Right renal cortex interstitium (tissue), 3 donors: ENCODE data around the gene SPRYD4. TPM values are rescaled to one million over a fixed set of nuclear protein-coding genes. Genes with fewer than 3 reads are reported as not detected.
"Not testable (repeated sequence)": the region's sequence is repeated elsewhere in the genome, so short reads cannot be mapped to it uniquely, and the experiment has no call there.

Source experiments
- DNase-seq, 3 donors: peaks; one replicate each; pipeline ENCODE4 v3.0.0-alpha.2; 2013; ENCODE audit warnings: low read depth in 3 of 3, low spot score in 2 of 3
- polyA plus RNA-seq, 3 donors: library from polyadenylated mRNA; unstranded; fragments of 120-200 nt; gene quantifications; one replicate each; pipeline ENCODE4 v1.2.1, GENCODE V29; 2013; ENCODE audit not compliant: insufficient read length in 3 of 3

SPRYD4 gene
- polyA plus RNA-seq, 3 donors, result 3.9 to 4.2 (median 4.1) TPM

- DNase-seq, result no peak
Measured at GRCh38 chr12:56476143-56476542, 7.8 kb downstream of the SPRYD4 start.

DNA sequence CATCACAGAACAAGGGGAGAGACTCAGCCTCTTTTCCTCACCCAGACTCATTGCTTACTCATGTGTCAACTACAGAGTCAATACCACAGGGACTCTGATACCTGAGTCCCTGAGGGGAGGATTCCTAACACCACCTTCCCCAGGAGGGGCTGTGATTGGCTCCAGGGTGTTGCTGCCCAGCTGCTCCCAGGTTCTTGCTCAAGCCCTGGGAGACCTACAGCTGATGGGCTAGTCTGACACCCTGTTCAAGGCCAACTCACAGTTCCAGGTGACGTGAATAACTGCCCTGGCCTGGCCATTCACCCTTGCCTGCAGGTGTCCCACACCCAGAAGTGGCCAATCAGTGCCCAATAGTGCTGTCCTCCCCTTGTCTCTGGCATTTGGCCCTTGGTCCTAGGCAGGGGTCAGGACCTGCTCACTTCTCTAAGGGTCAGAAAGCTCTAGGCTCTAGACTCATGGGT, 8.6 kb downstream of the SPRYD4 start:
- DNase-seq, result no peak

- DNase-seq, result no peak
Measured at GRCh38 chr12:56477521-56478225, 9.3 kb downstream of the SPRYD4 start.

GRCh38 chr12:56479625-56480024, 11.2 kb downstream of the SPRYD4 start:
- no peak for DNase-seq

- DNase-seq, result no peak
Measured at GRCh38 chr12:56484566-56484965, 16.2 kb downstream of the SPRYD4 start.

DNA sequence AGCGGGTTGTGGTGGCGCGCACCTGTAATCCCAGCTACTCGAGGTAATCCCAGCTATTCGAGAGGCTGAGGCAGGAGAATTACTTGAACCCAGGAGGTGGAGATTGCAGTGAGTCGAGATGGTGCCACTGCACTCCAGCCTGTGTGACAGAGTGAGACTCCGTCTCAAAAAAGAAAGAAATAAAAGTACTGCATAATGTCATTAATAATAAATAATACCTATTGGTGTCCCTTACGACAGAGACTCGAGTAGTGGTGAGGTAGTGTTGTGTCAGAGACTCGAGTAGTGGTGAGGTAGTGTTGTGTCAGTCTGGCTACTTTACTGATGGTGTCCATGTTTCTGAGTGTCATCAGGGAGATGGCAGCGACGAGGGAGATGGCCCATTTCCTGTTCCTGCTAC, 18.3 kb downstream of the SPRYD4 start:
- no peak for DNase-seq

DNA sequence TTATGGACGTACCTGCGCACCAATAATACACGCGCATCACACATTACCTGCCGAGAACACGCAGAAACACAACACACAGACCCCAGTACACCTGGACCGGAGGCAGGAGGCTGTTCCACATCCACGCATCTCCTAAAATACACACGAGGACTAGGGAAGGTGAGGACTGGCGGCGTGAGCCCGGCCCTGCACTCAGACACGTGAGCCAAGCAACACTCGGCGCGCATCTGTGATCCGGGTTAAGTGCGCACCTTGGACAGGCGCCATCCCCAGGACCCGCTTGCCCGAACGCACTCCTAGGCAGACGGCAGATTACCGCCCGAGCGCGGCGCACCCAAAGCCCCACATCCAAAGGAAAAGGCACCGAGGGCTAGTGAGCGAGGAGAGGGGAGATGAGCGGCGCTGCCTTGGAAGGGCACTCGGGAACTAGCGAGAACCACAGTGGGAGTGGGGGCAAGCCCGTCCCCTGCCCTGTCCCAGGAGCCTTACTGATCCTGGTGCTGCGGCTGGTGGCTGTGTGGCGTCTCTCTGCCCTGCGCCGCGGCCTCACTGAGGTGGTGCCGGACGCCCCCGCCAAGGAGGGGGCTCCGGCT, 19.2 kb downstream of the SPRYD4 start:
- peak in 2 of 3 donors; percentile 21 to 26 for DNase-seq

- peak; percentile 20 to 68 (median 53) for DNase-seq
Measured at GRCh38 chr12:56488041-56488955, 19.9 kb downstream of the SPRYD4 start, which contains the start of gene GLS2. Gene GLS2, minus strand, starts transcription at chr12:56488161. Its CDS starts 43 bp downstream, at chr12:56488118.

DNA sequence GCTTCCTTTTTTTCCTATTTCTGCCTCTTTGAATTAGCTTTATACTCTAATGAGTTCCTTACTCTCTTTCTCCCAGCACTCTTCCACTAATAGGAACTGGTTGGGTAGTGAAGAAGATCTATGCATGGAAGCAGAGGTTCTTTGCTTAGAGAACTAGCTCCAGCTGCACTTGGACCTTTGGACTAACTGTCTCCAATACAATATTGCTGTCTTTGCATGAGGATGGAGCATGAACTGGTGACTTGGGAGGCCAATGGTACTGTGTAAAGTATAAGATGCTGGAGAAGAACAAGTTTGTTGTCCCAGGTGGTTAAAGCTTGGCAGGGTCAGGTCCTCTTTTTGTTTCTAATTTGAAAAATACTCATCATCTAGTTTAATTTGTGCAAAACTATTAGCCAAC, 22.0 kb downstream of the SPRYD4 start:
- no peak for DNase-seq

DNA sequence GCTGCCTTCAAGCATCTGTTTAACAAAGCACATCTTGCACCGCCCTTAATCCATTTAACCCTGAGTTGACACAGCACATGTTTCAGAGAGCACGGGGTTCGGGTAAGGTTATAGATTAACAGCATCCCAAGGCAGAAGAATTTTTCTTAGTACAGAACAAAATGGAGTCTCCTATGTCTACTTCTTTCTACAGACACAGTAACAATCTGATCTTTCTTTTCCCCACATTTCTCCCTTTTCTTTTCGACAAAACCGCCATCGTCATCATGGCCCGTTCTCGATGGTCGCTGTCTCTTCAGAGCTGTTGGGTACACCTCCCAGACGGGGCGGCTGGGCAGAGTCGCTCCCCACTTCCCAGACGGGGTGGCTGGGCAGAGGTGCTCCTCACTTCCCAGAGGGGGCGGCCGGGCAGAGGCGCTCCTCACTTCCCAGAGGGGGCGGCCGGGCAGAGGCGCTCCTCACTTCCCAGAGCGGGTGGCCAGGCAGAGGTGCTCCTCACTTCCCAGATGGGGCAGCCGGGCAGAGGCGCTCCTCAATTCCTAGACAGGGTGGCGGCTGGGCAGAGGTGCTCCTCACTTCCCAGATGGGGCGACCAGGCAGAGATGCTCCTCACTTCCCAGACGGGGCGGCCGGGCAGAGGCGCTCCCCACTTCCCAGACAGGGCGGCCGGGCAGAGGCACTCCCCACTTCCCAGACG, 25.2 kb downstream of the SPRYD4 start:
- DNase-seq, result not testable (repeated sequence)

GRCh38 chr12:56494106-56494415, 25.7 kb downstream of the SPRYD4 start:
- DNase-seq, result not testable (repeated sequence)

- DNase-seq, result not testable (repeated sequence)
Measured at GRCh38 chr12:56494481-56494880, 26.1 kb downstream of the SPRYD4 start.

- DNase-seq, result not testable (repeated sequence)
Measured at GRCh38 chr12:56496704-56497103, 28.3 kb downstream of the SPRYD4 start.

DNA sequence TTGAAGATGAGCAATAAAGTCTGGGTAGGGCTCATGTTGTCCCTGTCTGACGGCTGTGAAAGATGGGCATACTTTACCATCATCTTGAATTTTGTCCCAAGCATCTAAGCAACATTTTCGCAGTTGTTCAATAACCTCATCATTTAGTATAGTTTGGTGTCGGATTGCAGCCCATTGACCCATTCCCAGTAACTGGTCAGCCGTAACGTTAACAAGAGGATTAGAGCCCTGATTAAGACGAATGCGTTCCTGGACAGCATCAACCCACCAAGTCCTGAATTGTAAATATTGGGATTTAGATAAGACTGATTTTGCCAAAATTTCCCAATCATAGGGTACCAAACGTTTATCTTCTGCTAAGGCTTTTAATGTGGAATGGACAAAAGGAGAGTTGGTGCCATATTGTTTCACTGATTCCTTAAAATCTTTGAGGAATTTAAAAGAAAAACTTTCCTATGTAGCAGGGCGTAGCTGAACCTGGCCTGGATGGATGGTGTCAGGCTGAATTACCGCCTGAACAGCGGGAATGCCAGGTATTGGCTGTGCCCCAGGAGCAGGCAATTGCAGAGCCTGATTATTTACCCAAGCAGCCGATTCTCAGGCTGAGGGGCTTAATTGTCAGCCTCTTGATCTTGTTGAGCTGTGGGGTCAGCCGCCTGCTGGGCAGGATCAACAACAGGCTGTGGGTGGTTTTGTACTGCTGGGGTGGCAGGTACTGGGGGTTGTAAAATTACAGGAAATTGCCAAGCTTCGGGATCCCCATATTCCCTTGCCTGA, 29.9 kb downstream of the SPRYD4 start:
- DNase-seq, result not testable (repeated sequence)

- DNase-seq, result not testable (repeated sequence)
Measured at GRCh38 chr12:56499452-56499851, 31.1 kb downstream of the SPRYD4 start.

DNA sequence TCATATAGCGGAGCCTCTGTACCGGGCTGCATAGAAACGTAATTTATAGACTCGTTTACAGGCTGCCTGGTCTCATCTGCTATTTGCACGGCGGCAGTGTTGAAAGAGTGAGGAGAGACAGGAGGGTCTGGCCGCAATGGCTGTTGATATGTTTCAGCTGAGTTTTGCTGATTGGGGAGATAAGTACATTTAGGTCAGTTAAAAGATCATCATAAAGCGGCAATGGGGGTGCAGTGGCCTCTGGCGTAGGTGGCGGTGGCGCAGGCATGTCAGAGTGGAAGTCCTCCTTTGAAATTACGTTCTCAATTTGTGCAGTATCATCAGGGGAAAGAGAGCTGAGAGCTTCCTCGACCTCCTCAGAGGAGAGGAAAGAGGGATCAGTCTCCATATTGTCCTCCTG, 31.5 kb downstream of the SPRYD4 start:
- not testable (repeated sequence) for DNase-seq

DNA sequence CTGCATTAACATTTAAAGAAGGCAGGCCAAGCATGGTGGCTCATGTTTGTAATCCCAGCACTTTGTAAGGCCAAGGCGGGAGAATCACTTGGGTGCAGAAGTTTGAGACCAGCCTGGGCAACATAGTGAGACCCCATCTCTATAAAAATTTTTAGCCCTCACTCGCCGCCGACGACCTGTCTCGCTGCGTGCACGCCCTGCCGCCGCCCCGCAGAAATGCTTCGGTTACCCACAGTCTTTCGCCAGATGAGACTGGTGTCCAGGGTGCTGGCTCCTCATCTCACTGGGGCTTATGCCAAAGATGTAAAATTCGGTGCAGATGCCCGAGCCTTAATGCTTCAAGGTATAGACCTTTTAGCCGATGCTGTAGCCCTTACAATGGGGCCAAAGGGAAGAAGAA, 42.4 kb downstream of the SPRYD4 start:
- no peak for DNase-seq

- not testable (repeated sequence) for DNase-seq
Measured at GRCh38 chr12:56514014-56514318, 45.6 kb downstream of the SPRYD4 start.

DNA sequence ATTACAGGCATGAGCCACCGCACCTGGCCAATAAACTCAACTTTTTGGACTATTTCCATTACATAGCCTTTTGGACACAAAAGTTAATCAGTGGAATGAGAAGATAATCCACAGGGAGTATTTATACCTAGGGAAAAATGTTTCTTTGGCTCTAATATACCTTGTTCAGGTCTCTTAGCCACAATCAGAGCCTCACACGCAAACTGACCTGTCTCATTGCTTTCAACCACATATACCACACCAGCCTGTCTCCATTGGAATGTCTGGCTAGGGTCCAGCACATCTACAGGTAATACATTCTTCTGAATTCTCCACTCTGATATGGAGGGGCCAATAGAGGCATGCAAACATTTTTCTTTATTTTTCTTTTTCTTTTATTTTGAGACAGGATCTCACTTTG, 49.5 kb downstream of the SPRYD4 start:
- no peak for DNase-seq

- DNase-seq, result no peak
Measured at GRCh38 chr12:56518570-56518969, 50.2 kb downstream of the SPRYD4 start.
